ENCODE data around the gene H2AZ1.
A peak's percentile ranks its signal among the peaks of the same experiment; 100 is the strongest.

The H2AZ1 gene

DNA sequence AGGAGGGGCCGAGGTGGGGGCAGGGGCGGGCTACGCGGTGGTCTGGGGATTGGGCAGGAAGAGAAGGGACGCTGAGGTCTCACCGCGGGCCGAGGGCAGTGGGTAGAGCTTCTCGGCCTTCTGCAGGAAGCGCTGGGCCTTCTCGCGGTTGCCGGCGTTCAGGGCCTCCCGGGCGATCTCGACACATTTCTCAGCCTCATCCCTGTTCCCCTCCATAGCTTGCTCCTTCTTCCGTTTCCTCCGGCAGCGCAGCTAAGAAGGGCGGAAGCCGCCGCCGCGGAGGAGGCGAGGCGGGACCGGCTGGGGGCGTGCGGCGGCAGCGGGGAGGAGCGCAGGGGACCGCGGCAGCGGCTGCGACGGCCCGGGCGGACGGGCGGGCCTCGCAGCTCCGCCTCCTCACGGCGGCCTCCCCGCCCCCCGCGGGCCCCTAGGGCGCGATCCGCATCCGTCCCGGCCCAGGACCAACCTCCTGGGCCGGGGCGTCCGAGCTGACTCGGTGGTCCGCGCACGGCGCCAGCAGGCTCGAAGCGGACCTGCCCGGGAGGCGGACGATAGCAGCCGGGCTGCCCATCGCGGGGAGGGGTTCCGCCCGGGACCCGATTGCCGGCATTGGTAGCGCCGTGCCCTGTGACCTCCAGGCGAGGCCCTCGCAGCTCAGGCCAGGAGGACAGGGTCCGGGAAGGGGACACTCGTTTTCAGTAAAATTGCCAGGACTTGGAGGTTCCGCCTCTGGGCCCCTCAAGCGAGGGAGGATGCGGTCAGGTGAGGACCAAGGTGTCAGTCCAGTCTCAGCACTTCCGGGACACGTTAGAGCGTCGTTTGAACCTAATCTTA lies 3.5 kb downstream of the H2AZ1 start, which contains the start of gene DNAJB14:
DNAJB14 (minus strand) TSS at position 263 of the 834 bp plus-strand sequence; CDS start at position 216, 47 bp downstream.
- Histone ChIP-seq H3K36me3 (ENCODE audit: low read depth) (peaks cover 43% of the 10 kb centered on the region), H3K4me1 (ENCODE audit: insufficient read depth, poor library complexity, severe bottlenecking) (peaks cover 28% of the 10 kb centered on the region), H3K9me3 (ENCODE audit: severe bottlenecking) (no peaks in the 10 kb centered on the region), H3K27ac (ENCODE audit: poor library complexity, severe bottlenecking) (peak within 1 kb of the TSS; percentile 91), H3K27me3 (ENCODE audit: insufficient read depth, poor library complexity, severe bottlenecking) (no peaks in the 10 kb centered on the region), H3K4me3 (ENCODE audit: severe bottlenecking) (peak within 1 kb of the TSS; percentile 62)
- TF ChIP-seq, protein P1, sequence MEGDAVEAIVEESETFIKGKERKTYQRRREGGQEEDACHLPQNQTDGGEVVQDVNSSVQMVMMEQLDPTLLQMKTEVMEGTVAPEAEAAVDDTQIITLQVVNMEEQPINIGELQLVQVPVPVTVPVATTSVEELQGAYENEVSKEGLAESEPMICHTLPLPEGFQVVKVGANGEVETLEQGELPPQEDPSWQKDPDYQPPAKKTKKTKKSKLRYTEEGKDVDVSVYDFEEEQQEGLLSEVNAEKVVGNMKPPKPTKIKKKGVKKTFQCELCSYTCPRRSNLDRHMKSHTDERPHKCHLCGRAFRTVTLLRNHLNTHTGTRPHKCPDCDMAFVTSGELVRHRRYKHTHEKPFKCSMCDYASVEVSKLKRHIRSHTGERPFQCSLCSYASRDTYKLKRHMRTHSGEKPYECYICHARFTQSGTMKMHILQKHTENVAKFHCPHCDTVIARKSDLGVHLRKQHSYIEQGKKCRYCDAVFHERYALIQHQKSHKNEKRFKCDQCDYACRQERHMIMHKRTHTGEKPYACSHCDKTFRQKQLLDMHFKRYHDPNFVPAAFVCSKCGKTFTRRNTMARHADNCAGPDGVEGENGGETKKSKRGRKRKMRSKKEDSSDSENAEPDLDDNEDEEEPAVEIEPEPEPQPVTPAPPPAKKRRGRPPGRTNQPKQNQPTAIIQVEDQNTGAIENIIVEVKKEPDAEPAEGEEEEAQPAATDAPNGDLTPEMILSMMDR (IDR thresholded peaks at IDR 0.05; ENCODE audit: poor library complexity, severe bottlenecking), result no peak
- peak; percentile 51 for ATAC-seq (ENCODE audit: low read depth)
- peak; percentile 73 for DNase-seq (ENCODE audit: low spot score)

DNA sequence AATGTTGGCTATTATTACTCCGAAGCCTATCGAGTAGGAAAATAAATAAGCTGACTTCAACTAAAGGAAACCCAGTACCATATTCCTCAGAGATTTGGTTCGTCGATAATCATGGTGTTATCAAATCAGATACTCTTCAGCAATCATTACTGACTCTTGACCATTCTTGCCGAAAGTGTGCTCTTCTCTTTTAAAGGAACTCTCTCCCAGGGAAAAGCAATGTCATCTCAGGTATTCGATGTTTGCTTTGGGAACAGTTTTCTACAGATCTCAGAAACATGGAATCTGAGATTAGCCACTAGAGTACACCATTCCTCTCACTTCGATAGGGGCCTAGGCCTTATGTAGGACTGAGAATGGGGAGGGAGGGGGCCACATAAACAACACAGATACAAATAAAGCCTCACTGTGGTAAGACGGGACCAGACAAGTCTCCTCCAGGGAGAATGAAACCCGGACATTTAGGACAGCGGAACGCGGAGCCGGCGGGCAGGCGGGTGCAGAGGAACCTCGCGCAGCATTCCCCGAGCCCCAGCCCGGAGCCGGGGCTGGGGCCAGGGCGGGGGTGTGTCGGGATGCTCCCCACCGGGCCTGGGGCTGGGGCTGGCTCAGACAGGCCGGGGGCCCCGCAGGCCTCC lies 4.2 kb downstream of the H2AZ1 start:
- DNase-seq (ENCODE audit: low spot score), result no peak
- Histone ChIP-seq H3K36me3 (ENCODE audit: low read depth) (peaks cover 50% of the 10 kb centered on the region), H3K9me3 (ENCODE audit: severe bottlenecking) (no peaks in the 10 kb centered on the region), H3K27ac (ENCODE audit: poor library complexity, severe bottlenecking) (peak overlapping the region; percentile 91), H3K4me1 (ENCODE audit: insufficient read depth, poor library complexity, severe bottlenecking) (peaks cover 24% of the 10 kb centered on the region), H3K4me3 (ENCODE audit: severe bottlenecking) (peak overlapping the region; percentile 62), H3K27me3 (ENCODE audit: insufficient read depth, poor library complexity, severe bottlenecking) (no peaks in the 10 kb centered on the region)
- TF ChIP-seq, protein P1 (IDR thresholded peaks at IDR 0.05; ENCODE audit: poor library complexity, severe bottlenecking), result no peak
- ATAC-seq (ENCODE audit: low read depth), result peak; percentile 8

DNA sequence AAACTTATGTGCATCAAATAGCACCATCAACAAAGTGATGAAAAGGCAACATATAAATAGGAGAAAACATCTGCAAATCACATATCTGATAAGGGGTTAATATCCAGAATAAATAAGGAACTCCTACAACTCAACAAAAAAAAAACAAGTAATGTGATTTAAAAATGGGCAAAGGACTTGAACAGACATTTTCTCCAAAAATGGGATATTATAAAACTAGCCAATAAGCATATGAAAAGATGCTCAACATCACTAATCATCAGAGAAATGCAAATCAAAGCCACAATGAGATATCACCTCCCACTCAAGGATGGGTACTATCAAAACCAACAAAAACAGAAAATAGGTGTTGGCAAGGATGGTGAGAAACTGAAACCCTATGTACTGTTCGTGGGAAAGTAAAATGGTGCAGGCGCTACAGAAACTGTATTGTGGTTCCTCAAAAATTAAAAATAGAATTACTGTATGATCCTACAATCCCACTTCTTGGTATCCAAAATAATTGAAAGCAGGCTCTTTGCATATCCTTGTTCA lies 6.1 kb downstream of the H2AZ1 start:
- no peak overlapping the region for H3K27ac ChIP-seq (ENCODE audit: poor library complexity, severe bottlenecking)
- TF ChIP-seq, protein P1 (IDR thresholded peaks at IDR 0.05; ENCODE audit: poor library complexity, severe bottlenecking), result no peak
- no peak overlapping the region for H3K4me3 ChIP-seq (ENCODE audit: severe bottlenecking)
- peaks cover 58% of the 10 kb centered on the region for H3K36me3 ChIP-seq (ENCODE audit: low read depth)
- no peak for ATAC-seq (ENCODE audit: low read depth)
- H3K4me1 ChIP-seq (ENCODE audit: insufficient read depth, poor library complexity, severe bottlenecking), result peaks cover 24% of the 10 kb centered on the region
- H3K27me3 ChIP-seq (ENCODE audit: insufficient read depth, poor library complexity, severe bottlenecking), result no peaks in the 10 kb centered on the region
- no peaks in the 10 kb centered on the region for H3K9me3 ChIP-seq (ENCODE audit: severe bottlenecking)
- DNase-seq (ENCODE audit: low spot score), result no peak

DNA sequence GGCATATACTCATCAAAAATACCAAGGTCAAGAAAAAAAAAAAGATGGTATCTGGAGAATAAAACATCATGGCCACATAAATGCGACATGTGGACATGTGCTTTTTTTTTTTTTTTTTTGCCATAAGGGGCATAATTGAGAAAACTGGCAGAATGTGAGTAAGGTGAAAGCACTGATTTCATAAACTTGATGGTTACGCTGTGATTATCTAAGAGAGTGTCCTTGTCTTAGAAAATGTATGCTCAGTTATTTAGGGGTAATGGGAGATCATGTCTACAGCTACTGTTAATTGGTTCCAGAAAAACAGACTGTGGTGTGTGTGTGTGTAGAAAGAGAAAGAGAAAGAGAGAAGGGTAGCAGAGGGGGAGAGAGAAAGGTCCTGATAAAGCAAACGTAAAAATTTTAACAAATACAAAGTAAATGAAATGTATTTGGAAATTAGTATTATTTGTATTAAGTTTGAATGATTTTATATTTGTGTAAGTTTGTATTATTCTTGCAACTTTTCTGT lies 11.8 kb downstream of the H2AZ1 start:
- Histone ChIP-seq H3K27ac (ENCODE audit: poor library complexity, severe bottlenecking) (no peak overlapping the region), H3K9me3 (ENCODE audit: severe bottlenecking) (peaks cover 8% of the 10 kb centered on the region), H3K27me3 (ENCODE audit: insufficient read depth, poor library complexity, severe bottlenecking) (no peaks in the 10 kb centered on the region), H3K36me3 (ENCODE audit: low read depth) (peaks cover 62% of the 10 kb centered on the region), H3K4me1 (ENCODE audit: insufficient read depth, poor library complexity, severe bottlenecking) (no peaks in the 10 kb centered on the region), H3K4me3 (ENCODE audit: severe bottlenecking) (no peak overlapping the region)
- no peak for DNase-seq (ENCODE audit: low spot score)
- TF ChIP-seq, protein P1 (IDR thresholded peaks at IDR 0.05; ENCODE audit: poor library complexity, severe bottlenecking), result no peak
- no peak for ATAC-seq (ENCODE audit: low read depth)

All from RWPE2 (cell line).